GM21528 (cell line): ENCODE results near the gene NRXN3.

Experiments
- ATAC-seq: cut with Tn5 transposase; IDR thresholded peaks from one replicate; pipeline ENCODE4 v1.9.1; 2021; ENCODE audit warnings: mild to moderate bottlenecking, moderate library complexity; ENCODE audit not compliant: unreplicated experiment, low FRiP score

The NRXN3 gene

DNA sequence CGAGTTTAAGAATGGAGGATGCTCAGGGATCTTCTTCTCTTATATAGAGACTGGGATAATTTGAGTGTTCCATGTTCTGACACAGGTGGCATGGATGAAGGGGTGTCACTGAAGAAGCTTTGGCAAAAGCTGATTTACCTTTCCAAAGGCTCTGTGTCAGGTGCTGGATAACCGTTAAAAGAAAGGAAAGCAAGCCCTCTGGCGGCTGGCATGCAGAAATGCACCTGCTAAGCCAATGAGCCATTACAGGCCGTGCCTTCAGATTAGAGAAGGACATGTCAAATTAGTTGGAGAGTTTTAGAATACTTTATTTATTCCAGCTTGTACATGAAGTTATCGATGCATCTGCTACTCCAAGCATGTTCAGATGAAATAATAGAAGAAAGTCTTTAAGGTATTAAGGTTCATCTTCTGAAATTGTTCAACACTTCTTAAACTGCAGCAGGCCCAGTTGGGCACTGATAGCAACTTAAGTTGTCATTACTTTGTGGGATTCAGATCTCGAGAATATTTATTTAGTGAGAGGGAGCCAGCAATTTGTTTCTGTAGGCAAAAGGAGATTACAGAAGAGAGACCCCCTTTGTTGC lies 678.2 kb downstream of the NRXN3 start:
- ATAC-seq: peak; percentile 88

DNA sequence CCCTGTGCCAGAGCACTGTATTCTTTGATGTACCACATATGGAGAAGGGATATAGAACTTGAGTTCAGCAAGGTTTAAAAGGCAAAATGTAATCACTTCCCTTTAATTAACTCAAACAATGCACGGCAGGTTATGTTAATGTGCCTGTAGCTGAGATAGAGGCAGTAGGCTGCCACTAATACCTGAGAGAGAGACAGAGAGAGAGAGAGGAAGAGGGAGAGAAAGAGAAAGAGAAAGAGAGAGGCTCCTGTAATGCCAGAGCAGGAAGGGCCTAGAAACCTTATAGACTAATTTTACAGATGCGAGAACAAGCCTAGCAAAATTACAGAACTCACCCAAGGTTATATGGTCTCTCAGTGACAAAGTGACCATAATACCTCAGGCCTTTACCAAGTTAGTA lies 679.8 kb downstream of the NRXN3 start:
- ATAC-seq: no peak

DNA sequence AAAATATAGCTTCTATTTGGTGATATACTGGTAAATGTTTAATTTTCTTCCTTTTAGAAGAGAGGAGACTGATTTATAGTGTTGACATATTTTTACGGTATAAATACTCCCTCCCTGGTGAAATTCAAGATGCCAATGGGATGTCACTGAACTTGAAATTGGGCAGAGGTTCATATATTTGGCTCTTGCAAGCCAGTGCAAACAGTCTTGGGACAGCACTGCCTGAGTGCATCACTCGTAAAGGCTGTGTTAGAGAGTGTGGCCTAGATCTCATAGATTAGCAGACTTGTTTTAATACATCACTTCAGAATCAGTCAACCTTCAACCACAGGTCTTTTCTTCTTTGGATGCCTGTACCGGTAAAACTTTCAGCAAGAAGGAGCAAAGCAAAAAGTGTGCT lies 681.0 kb downstream of the NRXN3 start:
- ATAC-seq: no peak

DNA sequence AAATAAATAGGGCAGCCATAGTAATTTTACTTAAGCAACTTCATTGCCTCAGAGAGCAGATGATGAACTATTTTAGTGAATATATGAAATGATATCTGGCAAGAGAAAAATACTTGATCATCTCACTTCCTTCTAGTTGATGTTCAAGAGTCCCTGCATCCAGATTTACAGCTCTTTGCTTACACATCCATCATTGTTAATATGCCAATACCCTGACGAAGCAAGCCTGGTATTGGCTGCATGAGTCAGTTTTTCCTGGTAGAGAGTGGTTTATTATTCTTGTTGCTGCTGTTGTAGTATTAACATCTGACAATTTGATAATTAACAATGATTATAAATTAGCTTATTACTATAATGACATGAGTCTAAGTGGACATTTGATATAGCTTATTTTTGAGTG lies 681.9 kb downstream of the NRXN3 start:
- no peak for ATAC-seq

DNA sequence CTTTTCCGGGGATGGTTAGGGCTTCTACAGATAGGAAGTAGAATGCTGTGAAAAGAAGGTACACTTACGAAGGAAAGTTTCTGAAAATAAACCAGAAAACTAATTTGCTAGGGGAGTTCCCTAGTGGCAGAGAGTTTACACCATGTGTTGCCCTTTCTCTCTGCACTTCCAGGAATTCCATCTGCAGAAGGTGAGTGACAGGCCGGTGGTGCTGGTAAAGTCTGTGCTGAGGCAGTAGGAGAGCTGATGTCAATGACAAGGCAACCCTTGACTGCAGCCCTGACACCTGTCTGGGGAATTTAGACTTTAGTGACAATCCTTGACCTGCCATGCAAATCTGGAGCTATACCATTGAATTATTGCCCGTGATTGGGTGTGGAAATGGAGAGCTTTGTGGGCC lies 687.8 kb downstream of the NRXN3 start:
- ATAC-seq: no peak

DNA sequence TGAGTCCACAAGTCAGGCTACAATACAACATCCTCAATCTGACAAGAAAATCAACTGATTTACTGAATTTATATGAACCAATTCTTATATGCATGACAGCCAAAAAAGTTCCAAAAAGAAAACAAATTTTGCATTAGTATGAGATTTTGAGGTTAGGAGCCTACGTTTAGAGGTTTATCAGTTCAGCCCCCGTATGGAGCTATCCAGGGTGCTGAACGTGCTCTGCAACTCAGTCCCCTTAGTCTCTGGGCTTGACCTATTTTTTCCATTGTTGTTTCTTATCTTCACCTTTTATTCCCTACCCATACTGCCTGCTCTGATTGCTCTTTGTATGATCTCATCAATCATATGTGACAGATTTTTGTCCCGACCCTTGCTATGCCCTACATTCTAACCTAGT lies 693.0 kb downstream of the NRXN3 start:
- ATAC-seq: no peak

DNA sequence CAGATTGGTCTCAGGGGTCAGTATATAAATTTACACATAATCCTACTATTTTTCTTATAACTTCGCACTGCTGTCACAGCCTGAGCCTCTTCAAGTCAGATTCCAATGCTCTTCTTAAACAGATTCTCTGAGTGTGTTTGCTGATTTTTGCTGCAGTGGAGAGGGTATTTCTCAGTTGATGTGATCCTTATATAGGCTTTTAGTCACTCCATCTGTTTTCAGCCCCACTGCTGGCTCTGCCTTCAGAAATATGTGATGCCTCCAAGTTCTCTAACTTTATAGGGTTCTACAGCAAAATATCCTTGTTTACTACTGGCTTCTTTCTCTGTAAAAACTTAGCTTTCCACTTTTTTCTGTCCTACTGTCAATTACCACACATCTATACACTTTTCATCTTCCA lies 702.7 kb downstream of the NRXN3 start:
- ATAC-seq: no peak

DNA sequence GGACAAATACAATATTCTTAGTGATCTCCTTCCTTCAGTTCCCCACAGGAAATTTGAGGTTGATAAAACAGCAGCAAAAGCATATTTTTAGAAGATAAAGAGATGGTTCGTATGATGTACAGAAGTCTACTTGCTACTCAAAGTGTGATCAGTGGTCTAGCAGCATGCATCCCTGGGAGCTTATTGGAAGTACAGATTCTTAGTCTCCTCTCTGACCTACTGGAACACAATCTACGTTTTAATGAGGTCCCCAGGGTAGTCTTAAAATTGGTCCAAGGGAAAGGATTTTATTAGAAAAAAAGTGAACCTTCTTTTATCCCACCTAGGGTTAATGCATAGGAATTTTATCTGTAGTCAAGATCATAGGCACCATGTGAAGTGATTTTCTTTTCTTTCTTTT lies 703.4 kb downstream of the NRXN3 start:
- no peak for ATAC-seq

DNA sequence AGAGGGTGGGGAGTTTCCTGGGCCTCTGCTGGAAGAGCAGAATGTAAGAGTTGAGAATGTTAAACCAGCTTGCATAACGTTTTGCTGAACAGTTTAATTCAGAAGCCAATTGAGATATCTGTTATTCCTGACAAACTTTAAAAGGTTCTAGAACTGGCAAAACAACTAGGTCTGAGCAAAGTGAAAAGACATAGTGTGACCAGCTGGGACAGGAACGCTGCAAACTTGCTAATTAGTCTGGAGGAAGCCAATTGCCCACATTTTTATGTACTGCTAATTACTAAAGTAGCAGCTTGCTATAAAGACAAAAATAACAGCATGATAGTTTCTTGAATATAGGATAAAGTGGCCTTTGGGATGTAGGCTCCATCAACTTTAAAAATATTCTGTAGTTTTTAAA lies 704.9 kb downstream of the NRXN3 start:
- ATAC-seq: no peak

DNA sequence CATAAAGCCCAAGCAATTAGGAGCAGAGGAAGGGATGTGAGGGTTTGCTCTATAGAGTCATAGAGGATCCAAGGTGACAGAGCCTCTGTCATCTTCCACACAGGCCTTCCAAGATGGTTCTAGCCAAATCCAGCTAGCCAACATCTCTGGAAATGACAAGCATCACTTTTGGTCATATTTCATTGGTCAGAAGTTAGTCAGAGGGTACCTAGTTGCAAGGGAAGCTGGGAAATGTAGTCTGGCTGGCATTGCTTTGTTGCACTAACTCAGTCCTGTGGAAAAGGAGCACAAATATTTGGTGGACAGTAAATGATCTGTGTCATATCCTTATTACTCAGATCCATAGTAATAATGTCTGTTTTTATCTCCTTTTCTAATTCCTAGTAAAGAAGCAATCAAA lies 715.7 kb downstream of the NRXN3 start:
- no peak for ATAC-seq

DNA sequence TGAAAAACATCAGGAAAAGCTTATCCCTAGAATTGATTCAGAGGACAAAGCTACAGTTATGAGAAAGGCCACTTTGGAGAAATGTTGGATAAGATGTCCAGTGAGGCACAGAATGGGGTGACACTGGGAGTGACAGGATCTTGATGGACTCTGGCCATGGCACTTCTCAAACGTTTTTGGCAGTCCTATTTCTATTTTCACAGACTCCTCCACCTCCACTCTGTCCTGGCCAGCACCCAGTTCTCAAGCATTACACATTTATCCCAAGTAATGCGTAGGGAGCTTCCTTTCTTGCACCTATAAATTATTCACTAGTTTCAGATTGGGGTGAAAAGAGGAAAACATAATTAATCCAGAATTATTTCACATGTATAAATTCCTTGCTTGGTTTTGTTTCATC lies 727.3 kb downstream of the NRXN3 start:
- no peak for ATAC-seq

DNA sequence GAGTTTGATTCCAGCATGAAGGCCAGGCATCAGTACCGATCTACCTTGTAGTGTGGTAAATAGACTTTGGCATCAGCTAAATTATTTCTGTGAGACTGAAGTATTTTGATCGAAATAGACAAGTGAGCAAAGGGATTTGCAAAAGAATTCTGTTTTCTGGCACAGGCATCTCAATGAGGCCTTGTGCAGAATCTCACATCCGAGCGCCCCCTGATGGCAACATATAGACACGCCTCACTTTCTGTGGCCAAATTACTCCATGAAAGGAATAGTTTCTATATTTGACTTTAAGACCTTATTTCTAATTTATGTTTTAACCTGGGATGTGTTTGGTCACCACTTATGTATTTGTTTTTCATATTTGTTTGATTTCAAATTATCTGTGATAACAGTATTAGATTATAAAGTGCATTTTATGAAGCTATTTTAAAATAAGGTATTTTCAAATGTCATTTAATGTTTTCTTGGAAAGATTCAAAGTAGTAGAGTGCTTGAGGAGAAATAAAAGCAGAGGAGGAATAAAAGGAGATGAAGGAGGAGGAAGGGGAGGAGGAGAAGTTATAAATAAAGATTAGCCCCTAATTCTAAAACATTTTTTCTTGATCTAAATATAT lies 731.9 kb downstream of the NRXN3 start:
- ATAC-seq: no peak

DNA sequence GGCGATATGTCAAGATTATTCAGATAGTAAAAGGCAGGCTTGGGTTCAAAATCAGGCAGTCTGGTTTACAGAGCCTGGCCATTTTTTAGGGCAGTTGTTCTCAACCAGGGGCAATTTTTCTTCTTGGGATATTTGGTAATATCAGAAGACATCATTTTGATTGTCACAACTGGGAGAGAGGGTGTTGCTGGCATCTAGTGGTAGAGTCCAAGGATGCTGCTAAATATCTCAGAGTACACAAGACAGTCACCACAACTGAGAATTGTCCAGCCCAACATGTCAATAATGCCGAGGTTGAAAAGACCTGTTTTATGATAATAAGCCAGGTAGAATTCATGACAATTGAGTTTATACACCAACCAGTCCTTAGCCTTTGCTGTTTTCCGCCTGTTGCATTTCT lies 733.9 kb downstream of the NRXN3 start:
- no peak for ATAC-seq

DNA sequence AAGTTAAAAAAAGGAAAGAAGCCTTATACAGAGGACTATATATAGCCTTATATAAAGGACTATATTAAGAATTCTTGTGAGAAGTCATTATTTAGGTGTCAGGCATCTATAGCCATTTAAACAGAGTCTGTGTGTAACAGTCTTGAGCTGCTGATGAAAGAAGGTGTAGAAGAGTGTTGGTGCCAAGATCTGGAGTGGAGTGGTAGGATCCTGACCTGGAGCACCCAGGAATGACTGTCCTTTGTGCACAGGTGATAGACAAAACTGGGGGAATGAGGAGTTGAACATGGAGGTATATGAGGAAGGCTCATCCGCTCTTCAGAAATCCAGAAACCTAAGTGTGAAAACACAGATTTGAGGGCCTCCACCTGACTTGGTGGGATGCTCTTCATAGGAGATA lies 747.3 kb downstream of the NRXN3 start:
- ATAC-seq: no peak

DNA sequence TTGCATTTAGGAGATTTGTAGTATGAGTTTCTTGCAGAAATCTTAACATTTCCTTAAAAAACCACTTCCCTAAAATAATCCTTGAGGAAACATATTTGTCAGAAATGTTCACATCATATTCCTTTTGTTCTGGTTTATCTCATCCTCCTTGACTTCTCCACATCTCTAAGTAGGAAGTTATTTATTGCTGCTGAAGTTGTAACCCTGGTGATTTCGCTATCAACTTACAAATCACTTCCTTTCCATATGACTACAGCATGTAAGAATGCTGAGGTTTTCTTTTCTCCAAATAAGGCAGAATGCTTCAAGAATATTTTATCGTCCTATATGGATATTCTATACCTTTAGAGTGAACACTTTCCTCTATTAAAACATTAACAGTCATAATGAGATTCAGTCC lies 751.7 kb downstream of the NRXN3 start:
- no peak for ATAC-seq

DNA sequence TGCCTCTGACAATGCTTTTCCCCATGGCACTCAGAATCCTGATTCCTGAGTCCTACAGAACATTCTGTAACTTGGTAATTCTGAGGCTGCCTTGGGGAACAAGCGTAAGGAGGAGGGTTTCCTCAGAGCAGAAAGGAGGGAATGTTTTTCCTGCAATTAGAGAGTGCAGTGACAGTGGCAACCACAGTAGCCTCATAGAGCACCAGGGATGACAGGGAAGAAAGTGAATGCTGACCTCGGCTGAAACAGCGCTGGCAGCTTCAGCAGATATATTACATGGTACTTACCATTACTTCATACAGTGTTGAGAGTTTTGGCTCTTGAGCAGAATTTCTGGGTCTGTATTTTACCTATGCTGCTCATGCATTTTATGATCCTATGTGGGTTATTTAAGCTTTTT lies 757.1 kb downstream of the NRXN3 start:
- no peak for ATAC-seq

DNA sequence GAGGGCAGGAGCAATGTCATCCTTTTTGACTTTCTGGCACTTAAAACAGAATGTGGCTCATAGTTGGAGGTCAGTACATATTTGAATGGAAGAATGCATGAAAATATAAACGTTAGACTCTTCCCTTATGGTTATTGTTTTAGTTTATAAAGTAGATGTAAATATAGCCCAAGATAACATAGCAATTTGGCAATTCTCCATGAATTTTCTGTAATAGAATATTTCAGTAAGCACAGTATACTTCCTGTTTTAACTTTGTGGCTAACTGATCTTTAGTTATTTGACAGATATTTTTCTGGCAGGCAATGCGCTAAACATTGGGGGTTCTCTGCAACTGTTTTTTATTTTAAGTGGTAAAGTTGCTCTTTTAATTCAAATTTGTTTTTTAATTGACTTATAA lies 763.0 kb downstream of the NRXN3 start:
- no peak for ATAC-seq

DNA sequence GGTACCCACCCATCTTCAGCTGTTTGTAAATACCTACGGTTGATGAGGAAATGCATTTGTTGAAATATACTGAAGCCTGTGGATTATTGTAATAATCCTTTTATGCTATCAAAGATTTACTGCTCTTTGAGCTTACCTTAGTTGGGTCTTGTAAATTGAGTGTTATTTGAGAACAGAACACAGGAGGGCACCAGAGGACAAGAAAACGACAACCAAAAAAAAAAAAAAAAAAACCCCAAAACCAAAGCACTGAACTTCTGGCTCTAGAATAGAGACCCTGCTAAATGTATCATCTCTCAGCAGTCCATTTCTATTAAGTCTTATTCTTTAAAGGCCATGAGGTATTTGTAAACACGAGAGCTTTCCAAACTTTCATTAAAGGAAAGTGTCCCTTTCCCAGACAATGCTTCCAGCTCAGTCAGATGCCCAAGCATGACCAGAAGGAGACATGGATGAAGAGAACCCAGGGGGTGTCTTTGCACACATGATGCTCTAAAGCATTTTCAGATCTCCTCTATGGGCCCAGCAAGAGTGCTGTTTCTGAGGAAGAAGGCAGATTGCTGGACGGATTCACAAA lies 763.9 kb downstream of the NRXN3 start:
- no peak for ATAC-seq

DNA sequence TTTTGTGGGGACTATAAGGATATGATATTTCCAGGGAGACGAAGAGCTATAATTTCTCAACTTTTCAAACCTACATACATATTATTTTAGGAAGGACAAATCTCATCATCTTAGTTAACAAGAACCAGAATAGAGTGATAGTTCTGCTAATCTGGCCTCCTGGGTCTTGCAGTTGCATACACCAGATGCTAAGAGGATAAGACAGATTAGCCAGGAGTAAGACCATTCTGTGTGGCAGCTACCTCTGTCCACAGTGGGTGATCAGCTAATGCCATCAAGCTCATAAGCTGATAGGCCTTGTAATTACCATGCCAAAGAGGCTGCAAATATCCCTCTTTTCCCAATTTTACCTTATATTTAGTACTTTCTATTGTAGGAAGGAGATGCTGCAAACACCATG lies 776.8 kb downstream of the NRXN3 start:
- no peak for ATAC-seq

DNA sequence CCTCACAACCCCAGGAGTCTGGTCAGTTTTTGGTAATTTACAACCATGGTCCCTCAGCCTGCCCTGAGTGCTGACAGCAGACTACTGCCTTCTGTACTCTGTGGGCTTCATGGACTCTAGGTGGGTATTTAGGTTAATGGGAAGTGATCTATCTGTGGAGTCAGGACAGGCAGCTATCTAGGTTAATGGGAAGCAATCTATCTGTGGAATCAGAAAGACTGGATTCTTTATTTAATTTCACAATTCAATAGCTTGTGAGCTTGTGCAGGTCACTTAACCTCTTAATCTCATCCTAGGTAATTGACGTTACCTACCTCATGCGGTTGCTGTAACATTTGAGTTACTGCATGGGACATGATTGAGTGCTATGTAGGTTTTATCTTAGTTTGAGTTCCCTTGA lies 777.5 kb downstream of the NRXN3 start:
- ATAC-seq: no peak

DNA sequence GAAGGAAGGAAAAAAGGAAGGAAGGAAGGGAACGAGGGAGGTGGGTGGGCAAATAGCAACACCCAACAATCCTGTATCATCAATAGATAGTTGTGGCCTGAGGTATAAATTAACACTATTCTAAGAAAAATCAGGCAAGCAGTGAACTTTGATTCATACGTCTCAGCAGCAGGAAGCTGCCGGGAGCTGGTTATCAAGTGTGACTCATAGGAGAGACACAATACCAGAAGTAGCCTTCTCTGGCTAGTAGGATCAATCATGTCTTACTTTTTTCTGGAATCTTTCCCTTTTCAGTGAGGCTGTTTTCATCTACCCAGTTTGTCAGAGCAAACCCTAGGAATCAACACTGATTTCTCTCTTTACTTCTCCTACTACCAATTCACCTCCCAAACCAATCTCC lies 780.5 kb downstream of the NRXN3 start:
- no peak for ATAC-seq

DNA sequence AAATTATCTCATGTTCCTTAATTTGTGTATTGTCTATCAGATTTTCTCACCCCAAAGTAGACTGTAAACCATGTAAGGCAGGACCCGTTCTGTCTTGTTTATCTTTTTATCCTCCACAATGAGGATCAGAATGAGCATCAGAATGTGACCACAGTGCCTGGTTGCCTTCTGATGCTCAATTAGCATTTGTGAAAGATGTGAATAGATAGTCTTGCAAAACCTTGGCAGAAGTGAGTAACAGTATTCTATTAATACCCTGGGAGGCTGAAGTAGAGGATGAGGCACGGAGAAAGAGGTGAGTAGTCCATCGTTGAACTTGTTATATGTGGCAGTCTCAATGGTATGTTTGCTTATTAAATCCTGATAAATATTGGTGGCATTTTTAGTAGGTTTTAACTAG lies 781.4 kb downstream of the NRXN3 start:
- ATAC-seq: no peak
